Measurements from ENCODE around the gene SLC9A5. TPM values are rescaled to one million over a fixed set of nuclear protein-coding genes. Genes with fewer than 3 reads are reported as not detected.

Gene SLC9A5
- total RNA-seq, 1 experiment from 2014 or later: 10.3 TPM

- H3K4me3 Mint-ChIP-seq: no peak overlapping the region
- CTCF ChIA-PET: interaction anchor here (0.6 to 1.9 kb wide), 5 partner anchors 17 to 56 kb away, joined by 3 to 9 read pairs (median 4); partner anchors contain the start of genes KCTD19 and LRRC36
- H3K4me1 Mint-ChIP-seq: no peaks in the 10 kb centered on the region
- POLR2A ChIA-PET: no interaction called here
- no peaks in the 10 kb centered on the region for H3K36me3 Mint-ChIP-seq
- no peak for TF ChIP-seq KAT7 (CRISPR knock-in tag; IDR thresholded peaks at IDR 0.05; ENCODE audit: borderline replicate concordance)
- TF ChIP-seq HMGA2 (CRISPR knock-in tag; IDR thresholded peaks at IDR 0.05): no peak
- TF ChIP-seq ZNF425 (CRISPR knock-in tag; conservative IDR thresholded peaks at IDR 0.05): no peak
- no peak for TF ChIP-seq ZNF219 (CRISPR knock-in tag; IDR thresholded peaks at IDR 0.05; ENCODE audit: borderline replicate concordance)
- no peak for TF ChIP-seq ATF6 (CRISPR knock-in tag; IDR thresholded peaks at IDR 0.05)
- no peak for TF ChIP-seq JAZF1 (CRISPR knock-in tag; IDR thresholded peaks at IDR 0.05)
- TF ChIP-seq CREM (CRISPR knock-in tag; IDR thresholded peaks at IDR 0.05): no peak
- TF ChIP-seq PRRX2 (CRISPR knock-in tag; IDR thresholded peaks at IDR 0.05): no peak
- TF ChIP-seq ZMAT4 (CRISPR knock-in tag; IDR thresholded peaks at IDR 0.05): no peak
- TF ChIP-seq MLX (CRISPR knock-in tag; IDR thresholded peaks at IDR 0.05): no peak
- no peak for TF ChIP-seq AR (CRISPR knock-in tag; IDR thresholded peaks at IDR 0.05)
- no peak for TF ChIP-seq PREB (CRISPR knock-in tag; IDR thresholded peaks at IDR 0.05; ENCODE audit: borderline replicate concordance)
- no peak for TF ChIP-seq E2F1 (CRISPR knock-in tag; IDR thresholded peaks at IDR 0.05)
- TF ChIP-seq SP1 (CRISPR knock-in tag; conservative IDR thresholded peaks at IDR 0.05): no peak
- DNase-seq (ENCODE audit: low spot score) (no peak), ATAC-seq (no peak)
- no peaks in the 10 kb centered on the region for H3K9me3 Mint-ChIP-seq
- peaks cover 9% of the 10 kb centered on the region for H3K27me3 Mint-ChIP-seq (ENCODE audit: low read depth)
- no peak overlapping the region for H3K27ac Mint-ChIP-seq
Observed at GRCh38 chr16:67302076-67302475, 53.3 kb downstream of the SLC9A5 start.

GRCh38 chr16:67302970-67303369 is 54.2 kb downstream of the SLC9A5 start:
- Mint-ChIP-seq H3K9me3 (no peaks in the 10 kb centered on the region), H3K36me3 (no peaks in the 10 kb centered on the region), H3K4me1 (no peaks in the 10 kb centered on the region), H3K4me3 (no peak overlapping the region), H3K27me3 (ENCODE audit: low read depth) (peaks cover 4% of the 10 kb centered on the region), H3K27ac (no peak overlapping the region)
- CTCF ChIA-PET: interaction anchor here (0.9 to 1.9 kb wide), 6 partner anchors 18 to 303 kb away, joined by 3 to 9 read pairs (median 4); partner anchors contain the start of genes KCTD19 and LRRC36
- ATAC-seq (peak; percentile 72), DNase-seq (ENCODE audit: low spot score) (no peak)
- POLR2A ChIA-PET: no interaction called here
- TF ChIP-seq FOXP4 (CRISPR knock-in tag; IDR thresholded peaks at IDR 0.05) (no peak), AFF4 (CRISPR knock-in tag; IDR thresholded peaks at IDR 0.05; ENCODE audit: borderline replicate concordance) (no peak), JUN (CRISPR knock-in tag; IDR thresholded peaks at IDR 0.05) (no peak)

Measured in WTC11 (cell line).